NB4 (cell line): Measurements from ENCODE around the gene CLASP1.

ENCODE experiments used
- DNase-seq: peaks from one replicate; pipeline ENCODE4 v3.0.0; 2010; ENCODE audit warnings: low read depth
- H3K4me3 ChIP-seq: one replicate; pipeline ENCODE4 v1.5.1; 2011; ENCODE audit warnings: mild to moderate bottlenecking, low read depth, low read length, moderate library complexity
- MYC ChIP-seq: IDR thresholded peaks from 2 replicates; pipeline ENCODE4 v1.6.1; 2011; ENCODE audit warnings: low read depth, low read length
- POLR2A ChIP-seq: IDR thresholded peaks from 2 replicates; pipeline ENCODE4 v1.6.1; 2011; ENCODE audit warnings: mild to moderate bottlenecking; ENCODE audit not compliant: insufficient read length; ENCODE audit errors: extremely low read depth
- TF ChIP-seq, protein P1 (sequence below): IDR thresholded peaks from one replicate; pipeline ENCODE4 v1.5.1; 2012; ENCODE audit warnings: low read depth, low read length
- TF ChIP-seq, protein P2 (sequence below): IDR thresholded peaks from 2 replicates; pipeline ENCODE4 v1.6.1; 2011; ENCODE audit warnings: low read depth, low read length

CLASP1 gene

GRCh38 chr2:121409966-121410365, 239.3 kb downstream of the CLASP1 start:
- no peak for DNase-seq
- TF ChIP-seq, protein P1, sequence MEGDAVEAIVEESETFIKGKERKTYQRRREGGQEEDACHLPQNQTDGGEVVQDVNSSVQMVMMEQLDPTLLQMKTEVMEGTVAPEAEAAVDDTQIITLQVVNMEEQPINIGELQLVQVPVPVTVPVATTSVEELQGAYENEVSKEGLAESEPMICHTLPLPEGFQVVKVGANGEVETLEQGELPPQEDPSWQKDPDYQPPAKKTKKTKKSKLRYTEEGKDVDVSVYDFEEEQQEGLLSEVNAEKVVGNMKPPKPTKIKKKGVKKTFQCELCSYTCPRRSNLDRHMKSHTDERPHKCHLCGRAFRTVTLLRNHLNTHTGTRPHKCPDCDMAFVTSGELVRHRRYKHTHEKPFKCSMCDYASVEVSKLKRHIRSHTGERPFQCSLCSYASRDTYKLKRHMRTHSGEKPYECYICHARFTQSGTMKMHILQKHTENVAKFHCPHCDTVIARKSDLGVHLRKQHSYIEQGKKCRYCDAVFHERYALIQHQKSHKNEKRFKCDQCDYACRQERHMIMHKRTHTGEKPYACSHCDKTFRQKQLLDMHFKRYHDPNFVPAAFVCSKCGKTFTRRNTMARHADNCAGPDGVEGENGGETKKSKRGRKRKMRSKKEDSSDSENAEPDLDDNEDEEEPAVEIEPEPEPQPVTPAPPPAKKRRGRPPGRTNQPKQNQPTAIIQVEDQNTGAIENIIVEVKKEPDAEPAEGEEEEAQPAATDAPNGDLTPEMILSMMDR: no peak
- no peak for TF ChIP-seq MYC
- TF ChIP-seq POLR2A: no peak
- TF ChIP-seq, protein P2, sequence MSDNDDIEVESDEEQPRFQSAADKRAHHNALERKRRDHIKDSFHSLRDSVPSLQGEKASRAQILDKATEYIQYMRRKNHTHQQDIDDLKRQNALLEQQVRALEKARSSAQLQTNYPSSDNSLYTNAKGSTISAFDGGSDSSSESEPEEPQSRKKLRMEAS: no peak
- no peak overlapping the region for H3K4me3 ChIP-seq

DNA sequence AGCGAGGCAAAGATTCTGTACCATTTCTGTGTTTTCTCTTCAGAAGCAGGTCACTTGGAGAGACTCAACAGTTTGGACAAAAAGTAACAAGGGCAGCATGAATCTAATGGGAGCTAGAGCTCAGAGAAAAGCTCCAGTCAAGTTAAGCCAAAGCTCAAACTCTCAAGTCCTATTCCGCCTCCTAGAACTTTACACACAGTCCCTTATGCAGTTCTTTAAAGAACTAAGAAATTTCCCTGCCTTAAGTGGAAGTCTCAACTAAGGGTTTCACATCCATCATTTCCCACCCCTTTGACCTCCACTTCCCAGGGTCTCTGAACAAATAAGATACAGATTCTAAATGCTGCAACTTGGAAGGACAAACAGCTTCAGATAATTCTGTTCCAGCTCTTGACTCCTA, 239.9 kb downstream of the CLASP1 start:
- TF ChIP-seq, protein P2: no peak
- TF ChIP-seq, protein P1: no peak
- no peak for TF ChIP-seq POLR2A
- TF ChIP-seq MYC: no peak
- no peak overlapping the region for H3K4me3 ChIP-seq
- no peak for DNase-seq

DNA sequence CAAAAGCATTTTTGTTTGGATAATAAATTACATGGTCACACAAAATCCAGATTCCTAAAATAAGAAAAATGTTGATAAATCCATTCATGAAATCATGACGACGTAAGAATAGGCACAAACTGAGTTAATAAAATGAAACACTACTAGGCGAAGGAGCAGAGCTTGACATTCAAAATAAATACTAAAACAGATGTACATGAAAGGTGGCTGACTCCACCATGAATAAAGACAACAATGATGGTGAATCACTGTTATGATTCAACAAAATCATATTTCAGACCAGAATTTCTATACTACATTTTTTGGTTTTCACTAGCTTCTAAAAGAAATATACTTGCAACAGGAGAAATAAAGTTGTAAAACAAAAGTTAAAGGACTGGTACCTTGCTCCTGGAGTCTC, 240.6 kb downstream of the CLASP1 start:
- TF ChIP-seq POLR2A (no peak), MYC (no peak)
- TF ChIP-seq, protein P1: no peak
- TF ChIP-seq, protein P2: no peak
- no peak for DNase-seq
- H3K4me3 ChIP-seq: no peak overlapping the region

DNA sequence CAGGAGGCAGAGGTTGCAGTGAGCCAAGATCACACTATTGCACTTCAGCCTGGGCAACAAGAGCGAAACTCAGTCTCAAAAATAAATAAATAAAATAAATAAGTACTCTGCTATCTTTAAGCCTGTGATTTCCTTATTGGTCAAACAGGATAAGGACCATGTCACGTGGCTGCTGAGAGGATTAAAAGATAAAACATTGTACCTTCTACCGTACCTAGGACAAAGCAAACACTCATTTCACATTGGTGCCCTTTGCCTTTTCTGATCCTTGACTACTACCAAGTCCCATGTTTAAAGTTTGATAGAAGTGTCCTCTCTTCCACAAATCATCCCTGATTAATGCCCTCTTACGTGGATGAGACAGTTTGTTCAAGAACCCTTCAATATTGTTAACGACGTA, 244.0 kb downstream of the CLASP1 start:
- TF ChIP-seq, protein P1: no peak
- TF ChIP-seq POLR2A: no peak
- no peak for TF ChIP-seq MYC
- TF ChIP-seq, protein P2: no peak
- DNase-seq: no peak
- no peak overlapping the region for H3K4me3 ChIP-seq

- no peak overlapping the region for H3K4me3 ChIP-seq
- no peak for TF ChIP-seq MYC
- TF ChIP-seq, protein P1: no peak
- no peak for TF ChIP-seq POLR2A
- TF ChIP-seq, protein P2: no peak
- no peak for DNase-seq
These were observed 249.1 kb downstream of the CLASP1 start for GRCh38 chr2:121400201-121400600.

- no peak for DNase-seq
- TF ChIP-seq, protein P2: no peak
- TF ChIP-seq MYC (no peak), POLR2A (no peak)
- H3K4me3 ChIP-seq: no peak overlapping the region
These were observed 250.4 kb downstream of the CLASP1 start for GRCh38 chr2:121398853-121399252.
